Activated naive CD8-positive, alpha-beta T cell treated with anti-CD3 and anti-CD28 coated beads, Interleukin-2, amount 10 ng/mL, durations not matched to agents 7 days and 5 days (primary cell): ENCODE data around the gene FAM149B1. TPM values are rescaled to one million over a fixed set of nuclear protein-coding genes. Genes with fewer than 3 reads are reported as not detected.

Experiments used
- ATAC-seq: fragments of 150-1000 bp; cut with Tn5 transposase; one replicate; pipeline ENCODE4 v1.10.0; 2021; ENCODE audit warnings: low read depth, moderate library complexity
- POLR2A ChIA-PET: fragments of 350-600 bp; sonication (Branson Sonifier 250); formaldehyde crosslinking; loops from one replicate; lab custom pipeline; 2021; ENCODE audit warnings: antibody characterized with exemption; lab: Charles Lee
- DNase-seq: peaks from one replicate; pipeline ENCODE4 v3.0.0; 2021
- H3K27ac Mint-ChIP-seq: one replicate; pipeline ENCODE4 v1.8.0; 2022; ENCODE audit warnings: mild to moderate bottlenecking, mixed read lengths
- H3K27me3 Mint-ChIP-seq: one replicate; pipeline ENCODE4 v1.8.0; 2022; ENCODE audit warnings: mild to moderate bottlenecking, moderate library complexity, mixed read lengths
- H3K36me3 Mint-ChIP-seq: one replicate; pipeline ENCODE4 v1.8.0; 2021; ENCODE audit warnings: mild to moderate bottlenecking, mixed read lengths
- H3K4me1 Mint-ChIP-seq: one replicate; pipeline ENCODE4 v1.8.0; 2021; ENCODE audit warnings: mixed read lengths
- H3K4me3 Mint-ChIP-seq: one replicate; pipeline ENCODE4 v1.8.0; 2022; ENCODE audit warnings: mild to moderate bottlenecking, moderate library complexity, mixed read lengths
- H3K9me3 Mint-ChIP-seq: one replicate; pipeline ENCODE4 v1.8.0; 2021; ENCODE audit warnings: mixed read lengths
- total RNA-seq, 2 experiments: library from RNA; stranded (reverse); gene quantifications; one replicate each; pipeline ENCODE4 v1.2.3, GENCODE V29; 2021

FAM149B1 gene
- total RNA-seq, 2 experiments from 2014 or later: 15.6 to 18.4 TPM

- Mint-ChIP-seq H3K27ac (no peak overlapping the region), H3K9me3 (no peaks in the 10 kb centered on the region), H3K4me3 (no peak overlapping the region), H3K27me3 (no peaks in the 10 kb centered on the region), H3K4me1 (no peaks in the 10 kb centered on the region), H3K36me3 (no peaks in the 10 kb centered on the region)
- ATAC-seq (no peak), DNase-seq (no peak)
- POLR2A ChIA-PET: interaction anchor here (0.7 kb wide), 1 partner anchor 14 kb away, joined by 3 read pairs; no protein-coding TSS in a partner anchor
These were observed 22.3 kb downstream of the FAM149B1 start for GRCh38 chr10:73190188-73190587.

GRCh38 chr10:73205081-73205480, 37.2 kb downstream of the FAM149B1 start:
- ATAC-seq (no peak), DNase-seq (no peak)
- no peaks in the 10 kb centered on the region for H3K4me1 Mint-ChIP-seq
- H3K36me3 Mint-ChIP-seq: peaks cover 18% of the 10 kb centered on the region
- H3K27me3 Mint-ChIP-seq: no peaks in the 10 kb centered on the region
- H3K9me3 Mint-ChIP-seq: peaks cover 3% of the 10 kb centered on the region
- no peak overlapping the region for H3K27ac Mint-ChIP-seq
- H3K4me3 Mint-ChIP-seq: no peak overlapping the region
- POLR2A ChIA-PET: no interaction called here

- H3K4me1 Mint-ChIP-seq: no peaks in the 10 kb centered on the region
- DNase-seq (no peak), ATAC-seq (no peak)
- peaks cover 20% of the 10 kb centered on the region for H3K36me3 Mint-ChIP-seq
- POLR2A ChIA-PET: no interaction called here
- H3K4me3 Mint-ChIP-seq: no peak overlapping the region
- H3K9me3 Mint-ChIP-seq: peaks cover 3% of the 10 kb centered on the region
- H3K27ac Mint-ChIP-seq: no peak overlapping the region
- no peaks in the 10 kb centered on the region for H3K27me3 Mint-ChIP-seq
These were observed 38.0 kb downstream of the FAM149B1 start for GRCh38 chr10:73205890-73206289.

GRCh38 chr10:73206385-73206784, 38.5 kb downstream of the FAM149B1 start:
- Mint-ChIP-seq H3K36me3 (peaks cover 20% of the 10 kb centered on the region), H3K4me3 (no peak overlapping the region), H3K27ac (no peak overlapping the region), H3K4me1 (no peaks in the 10 kb centered on the region), H3K27me3 (no peaks in the 10 kb centered on the region), H3K9me3 (peaks cover 3% of the 10 kb centered on the region)
- POLR2A ChIA-PET: no interaction called here
- ATAC-seq (no peak), DNase-seq (no peak)

GRCh38 chr10:73207883-73208282, 40.0 kb downstream of the FAM149B1 start:
- no peaks in the 10 kb centered on the region for H3K27me3 Mint-ChIP-seq
- ATAC-seq (no peak), DNase-seq (no peak)
- no peaks in the 10 kb centered on the region for H3K4me1 Mint-ChIP-seq
- POLR2A ChIA-PET: no interaction called here
- peaks cover 3% of the 10 kb centered on the region for H3K9me3 Mint-ChIP-seq
- H3K4me3 Mint-ChIP-seq: no peak overlapping the region
- H3K36me3 Mint-ChIP-seq: peaks cover 23% of the 10 kb centered on the region
- no peak overlapping the region for H3K27ac Mint-ChIP-seq

- POLR2A ChIA-PET: interaction anchor here (0.7 kb wide), 1 partner anchor 17 kb away, joined by 3 read pairs; no protein-coding TSS in a partner anchor
- Mint-ChIP-seq H3K36me3 (peaks cover 31% of the 10 kb centered on the region), H3K9me3 (peaks cover 3% of the 10 kb centered on the region), H3K4me3 (no peak overlapping the region), H3K4me1 (no peaks in the 10 kb centered on the region), H3K27me3 (no peaks in the 10 kb centered on the region), H3K27ac (no peak overlapping the region)
- no peak for ATAC-seq
- DNase-seq: no peak
These were observed 41.8 kb downstream of the FAM149B1 start for GRCh38 chr10:73209705-73210104.

- Mint-ChIP-seq H3K27ac (no peak overlapping the region), H3K36me3 (peaks cover 28% of the 10 kb centered on the region), H3K4me1 (no peaks in the 10 kb centered on the region), H3K4me3 (no peak overlapping the region), H3K9me3 (peaks cover 3% of the 10 kb centered on the region), H3K27me3 (no peaks in the 10 kb centered on the region)
- DNase-seq (no peak), ATAC-seq (no peak)
- POLR2A ChIA-PET: interaction anchor here (0.7 kb wide), 1 partner anchor 18 kb away, joined by 3 read pairs; no protein-coding TSS in a partner anchor
These were observed 42.6 kb downstream of the FAM149B1 start for GRCh38 chr10:73210395-73211105.

GRCh38 chr10:73211106-73211811, 43.3 kb downstream of the FAM149B1 start:
- ATAC-seq: no peak
- Mint-ChIP-seq H3K27me3 (no peaks in the 10 kb centered on the region), H3K9me3 (no peaks in the 10 kb centered on the region), H3K4me1 (no peaks in the 10 kb centered on the region), H3K4me3 (no peak overlapping the region), H3K27ac (no peak overlapping the region), H3K36me3 (peaks cover 30% of the 10 kb centered on the region)
- POLR2A ChIA-PET: no interaction called here
- no peak for DNase-seq

GRCh38 chr10:73215749-73216148, 47.8 kb downstream of the FAM149B1 start:
- ATAC-seq (no peak), DNase-seq (no peak)
- Mint-ChIP-seq H3K9me3 (no peaks in the 10 kb centered on the region), H3K27me3 (no peaks in the 10 kb centered on the region), H3K27ac (no peak overlapping the region), H3K4me3 (no peak overlapping the region), H3K36me3 (peaks cover 45% of the 10 kb centered on the region), H3K4me1 (peaks cover 8% of the 10 kb centered on the region)
- POLR2A ChIA-PET: no interaction called here

- ATAC-seq (no peak), DNase-seq (no peak)
- Mint-ChIP-seq H3K27me3 (no peaks in the 10 kb centered on the region), H3K36me3 (peaks cover 48% of the 10 kb centered on the region), H3K9me3 (no peaks in the 10 kb centered on the region), H3K4me3 (no peak overlapping the region), H3K4me1 (peaks cover 8% of the 10 kb centered on the region), H3K27ac (no peak overlapping the region)
- POLR2A ChIA-PET: no interaction called here
These were observed 49.7 kb downstream of the FAM149B1 start for GRCh38 chr10:73217628-73218027.

GRCh38 chr10:73218431-73219191, 50.7 kb downstream of the FAM149B1 start:
- peaks cover 43% of the 10 kb centered on the region for H3K36me3 Mint-ChIP-seq
- peaks cover 8% of the 10 kb centered on the region for H3K4me1 Mint-ChIP-seq
- H3K27me3 Mint-ChIP-seq: no peaks in the 10 kb centered on the region
- ATAC-seq: no peak
- H3K4me3 Mint-ChIP-seq: no peak overlapping the region
- H3K9me3 Mint-ChIP-seq: no peaks in the 10 kb centered on the region
- no peak for DNase-seq
- H3K27ac Mint-ChIP-seq: no peak overlapping the region
- POLR2A ChIA-PET: interaction anchor here (1.2 kb wide), 1 partner anchor 28 kb away, joined by 3 read pairs; the partner anchor contains the start of gene DNAJC9

GRCh38 chr10:73219384-73219783, 51.5 kb downstream of the FAM149B1 start:
- Mint-ChIP-seq H3K27me3 (no peaks in the 10 kb centered on the region), H3K9me3 (no peaks in the 10 kb centered on the region), H3K27ac (no peak overlapping the region), H3K4me1 (peaks cover 8% of the 10 kb centered on the region), H3K36me3 (peaks cover 41% of the 10 kb centered on the region), H3K4me3 (no peak overlapping the region)
- DNase-seq (no peak), ATAC-seq (no peak)
- POLR2A ChIA-PET: interaction anchor here (1.2 kb wide), 1 partner anchor 28 kb away, joined by 3 read pairs; the partner anchor contains the start of gene DNAJC9

- POLR2A ChIA-PET: no interaction called here
- H3K27ac Mint-ChIP-seq: no peak overlapping the region
- H3K4me1 Mint-ChIP-seq: peaks cover 8% of the 10 kb centered on the region
- H3K9me3 Mint-ChIP-seq: no peaks in the 10 kb centered on the region
- no peaks in the 10 kb centered on the region for H3K27me3 Mint-ChIP-seq
- ATAC-seq (no peak), DNase-seq (no peak)
- no peak overlapping the region for H3K4me3 Mint-ChIP-seq
- H3K36me3 Mint-ChIP-seq: peaks cover 33% of the 10 kb centered on the region
These were observed 53.1 kb downstream of the FAM149B1 start for GRCh38 chr10:73220989-73221388.
